GM12872 (cell line): ENCODE results near the gene RPS24.

Experiments
- CTCF ChIP-seq: IDR thresholded peaks from 3 replicates; pipeline ENCODE4 v1.5.1; 2011; ENCODE audit warnings: low read depth, mild to moderate bottlenecking, low read length, moderate library complexity; ENCODE audit not compliant: insufficient read depth

The RPS24 gene

GRCh38 chr10:78033637-78034470, at the start of gene RPS24:
Gene RPS24 (plus strand): TSS chr10:78033863. CDS start chr10:78033902, 39 bp downstream.
- no peak for TF ChIP-seq CTCF

GRCh38 chr10:77984986-77985385, 48.7 kb upstream of the RPS24 start:
- TF ChIP-seq CTCF, result no peak

- no peak for TF ChIP-seq CTCF
Observed at GRCh38 chr10:77987671-77988255, 45.9 kb upstream of the RPS24 start.

- no peak for TF ChIP-seq CTCF
Observed at GRCh38 chr10:77989081-77989724, 44.5 kb upstream of the RPS24 start.

- TF ChIP-seq CTCF, result no peak
Observed at GRCh38 chr10:77993620-77994019, 40.0 kb upstream of the RPS24 start.

GRCh38 chr10:78000206-78000605, 33.5 kb upstream of the RPS24 start:
- TF ChIP-seq CTCF, result no peak

GRCh38 chr10:78000956-78001472, 32.6 kb upstream of the RPS24 start:
- TF ChIP-seq CTCF, result no peak
